Neural cell (in vitro differentiated cells): ENCODE results near the gene CNGA3. TPM values are rescaled to one million over a fixed set of nuclear protein-coding genes. Genes with fewer than 3 reads are reported as not detected.

Experiments used
- H2AFZ ChIP-seq: fragments of 200-600, 300-800 bp; sonication (generic), shearing (Covaris generic); 2 replicates; pipeline ENCODE4 v1.6.0; 2014; ENCODE audit warnings: low read depth, mild to moderate bottlenecking, antibody characterized with exemption, low read length, moderate library complexity
- H3F3A ChIP-seq: fragments of 200-600 bp; shearing (Covaris generic); 2 replicates; pipeline ENCODE4 v1.6.1; 2016; ENCODE audit warnings: mild to moderate bottlenecking, moderate library complexity, mixed read lengths, antibody characterized with exemption, low read length; ENCODE audit not compliant: insufficient read depth, poor library complexity, severe bottlenecking
- H3K27ac ChIP-seq: fragments of 200-600, 300-800 bp; sonication (generic), shearing (Covaris generic); 2 replicates; pipeline ENCODE4 v1.5.1; 2014; ENCODE audit warnings: mild to moderate bottlenecking, low read length, moderate library complexity
- H3K27me3 ChIP-seq: fragments of 300-800, 200-600 bp; sonication (generic), shearing (Covaris generic); 2 replicates; pipeline ENCODE4 v1.6.0; 2014; ENCODE audit warnings: mild to moderate bottlenecking, low read depth, low read length, moderate library complexity; ENCODE audit not compliant: insufficient read depth
- H3K36me3 ChIP-seq: fragments of 300-800, 200-600 bp; sonication (generic), shearing (Covaris generic); 2 replicates; pipeline ENCODE4 v1.5.1; 2014; ENCODE audit warnings: mild to moderate bottlenecking, antibody characterized with exemption, low read length, moderate library complexity; ENCODE audit not compliant: insufficient read depth
- H3K4me2 ChIP-seq: fragments of 300-800, 200-600 bp; sonication (generic), shearing (Covaris generic); 2 replicates; pipeline ENCODE4 v1.6.0; 2014; ENCODE audit warnings: mild to moderate bottlenecking, low read length
- H3K4me3 ChIP-seq: fragments of 300-800, 200-600 bp; sonication (generic), shearing (Covaris generic); 2 replicates; pipeline ENCODE4 v1.5.1; 2014; ENCODE audit warnings: mild to moderate bottlenecking, low read length, moderate library complexity
- H3K79me2 ChIP-seq: fragments of 200-600 bp; shearing (Covaris generic); replicated peaks from 2 replicates; pipeline ENCODE4 v1.6.0; 2014; ENCODE audit warnings: mild to moderate bottlenecking, low read length, moderate library complexity; ENCODE audit not compliant: insufficient read depth
- H3K9ac ChIP-seq: fragments of 300-800, 200-600 bp; sonication (generic), shearing (Covaris generic); 2 replicates; pipeline ENCODE4 v1.6.1; 2016; ENCODE audit warnings: mild to moderate bottlenecking, low read length, mixed read lengths
- H3K9me2 ChIP-seq: fragments of 200-600 bp; shearing (Covaris generic); 2 replicates; pipeline ENCODE4 v1.6.1; 2016; ENCODE audit warnings: mild to moderate bottlenecking, low read length, mixed read lengths; ENCODE audit not compliant: insufficient read depth
- H3K9me3 ChIP-seq: fragments of 200-600, 300-800 bp; sonication (generic), shearing (Covaris generic); 2 replicates; pipeline ENCODE4 v1.6.1; 2016; ENCODE audit warnings: mild to moderate bottlenecking, mixed run types, low read length, moderate library complexity, mixed read lengths
- H4K20me1 ChIP-seq: fragments of 200-600 bp; shearing (Covaris generic); 2 replicates; pipeline ENCODE4 v1.6.1; 2016; ENCODE audit warnings: mild to moderate bottlenecking, mixed run types; ENCODE audit not compliant: insufficient read depth
- EP300 ChIP-seq: fragments of 450-650 bp; conservative IDR thresholded peaks from 2 replicates; pipeline ENCODE4 v1.6.1; 2014; ENCODE audit warnings: antibody characterized with exemption, mild to moderate bottlenecking, moderate library complexity; ENCODE audit not compliant: poor library complexity, severe bottlenecking
- EZH2 ChIP-seq: fragments of 200-600, 300-800 bp; shearing (Covaris generic), sonication (generic); IDR thresholded peaks from 2 replicates; pipeline ENCODE4 v1.6.1; 2014; ENCODE audit warnings: antibody characterized with exemption, low read length, borderline replicate concordance, mild to moderate bottlenecking; ENCODE audit not compliant: insufficient read depth, poor library complexity, severe bottlenecking
- MXI1 ChIP-seq: fragments of 450-650 bp; conservative IDR thresholded peaks from 2 replicates; pipeline ENCODE4 v1.6.1; 2014; ENCODE audit warnings: antibody characterized with exemption, mild to moderate bottlenecking; ENCODE audit not compliant: poor library complexity, severe bottlenecking
- POLR2AphosphoS5 ChIP-seq: IDR thresholded peaks from 2 replicates; pipeline ENCODE4 v1.6.1; 2012
- RAD21 ChIP-seq: fragments of 450-650 bp; conservative IDR thresholded peaks from 2 replicates; pipeline ENCODE4 v1.6.1; 2014; ENCODE audit warnings: antibody characterized with exemption, mild to moderate bottlenecking, moderate library complexity
- SMC3 ChIP-seq: fragments of 450-650 bp; conservative IDR thresholded peaks from 2 replicates; pipeline ENCODE4 v1.6.1; 2014; ENCODE audit warnings: antibody characterized with exemption, mild to moderate bottlenecking, moderate library complexity; ENCODE audit not compliant: poor library complexity
- TAF1 ChIP-seq: IDR thresholded peaks from 2 replicates; pipeline ENCODE4 v1.6.1; 2012; ENCODE audit warnings: low read depth
- polyA plus RNA-seq: library from polyadenylated mRNA; depleted of rRNA; stranded (reverse); fragments of >200 nt; gene quantifications from 2 replicates; pipeline ENCODE4 v1.2.3, GENCODE V29; 2014
- TF ChIP-seq, protein P1 (sequence below): IDR thresholded peaks from 2 replicates; pipeline ENCODE4 v1.6.1; 2012; ENCODE audit warnings: borderline replicate concordance
- TF ChIP-seq, protein P2 (sequence below): fragments of 450-650 bp; IDR thresholded peaks from 2 replicates; pipeline ENCODE4 v1.5.1; 2014; ENCODE audit warnings: antibody characterized with exemption, mild to moderate bottlenecking, moderate library complexity; ENCODE audit not compliant: poor library complexity, severe bottlenecking

The CNGA3 gene
- polyA plus RNA-seq, 1 donor from 2014 or later = 0.64 TPM

DNA sequence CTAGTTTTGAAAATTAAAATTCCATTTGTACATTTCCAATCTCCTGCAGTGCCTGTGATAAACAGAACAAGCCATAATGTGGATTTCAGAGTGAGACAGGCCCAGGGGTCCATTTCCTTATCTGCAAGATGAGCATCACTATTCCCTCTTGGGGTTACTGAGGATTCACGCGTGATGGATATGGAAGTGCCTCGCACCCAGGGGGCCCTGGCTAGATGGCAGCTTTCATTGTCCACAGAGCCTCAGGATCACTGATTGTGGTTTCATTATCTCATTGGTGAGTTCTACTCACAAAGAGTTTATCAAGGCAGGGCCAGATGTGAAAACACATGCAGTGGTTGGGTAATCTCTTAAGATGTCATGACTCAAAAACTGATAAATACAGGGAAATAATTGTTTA is 11.6 kb downstream of the CNGA3 start:
- H3K27me3 ChIP-seq = no peaks in the 10 kb centered on the region
- no peak overlapping the region for H3K27ac ChIP-seq
- H3K9ac ChIP-seq = no peak overlapping the region
- no peak overlapping the region for H2AFZ ChIP-seq
- TF ChIP-seq MXI1 (no peak), SMC3 (no peak), EZH2 (no peak), EP300 (no peak), POLR2AphosphoS5 (no peak), TAF1 (no peak)
- H3K79me2 ChIP-seq = no peaks in the 10 kb centered on the region
- H3K4me3 ChIP-seq = no peak overlapping the region
- no peaks in the 10 kb centered on the region for H3F3A ChIP-seq
- H3K36me3 ChIP-seq = no peaks in the 10 kb centered on the region
- no peak overlapping the region for H3K4me2 ChIP-seq
- H3K9me3 ChIP-seq = no peaks in the 10 kb centered on the region
- no peaks in the 10 kb centered on the region for H3K9me2 ChIP-seq
- H4K20me1 ChIP-seq = no peaks in the 10 kb centered on the region

DNA sequence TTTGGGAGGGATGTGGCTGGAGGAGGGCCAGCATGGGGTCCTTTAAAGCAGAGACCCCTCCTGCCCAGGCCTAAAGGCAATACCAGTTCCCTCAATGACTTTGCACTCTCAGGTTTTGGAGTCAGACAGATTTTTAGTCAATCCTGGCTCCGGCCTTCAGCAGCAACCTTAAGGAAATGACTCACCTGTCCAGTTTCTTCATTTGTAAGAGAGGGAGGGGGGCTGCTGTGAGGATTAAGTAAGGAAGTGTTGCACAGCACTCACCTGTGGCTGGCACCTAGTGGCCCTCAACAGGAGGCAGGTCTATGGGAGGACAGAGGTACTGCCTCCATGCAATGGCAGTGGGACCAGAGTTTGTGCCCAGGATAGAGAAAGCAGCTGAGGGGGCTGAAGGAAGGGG is 13.7 kb downstream of the CNGA3 start:
- Histone ChIP-seq H3K4me2 (no peak overlapping the region), H4K20me1 (no peaks in the 10 kb centered on the region), H3K9me3 (no peaks in the 10 kb centered on the region), H3K36me3 (no peaks in the 10 kb centered on the region), H3F3A (no peaks in the 10 kb centered on the region), H3K79me2 (no peaks in the 10 kb centered on the region), H3K27ac (no peak overlapping the region), H3K4me3 (no peak overlapping the region), H3K9ac (no peak overlapping the region), H2AFZ (no peak overlapping the region), H3K9me2 (no peaks in the 10 kb centered on the region), H3K27me3 (no peaks in the 10 kb centered on the region)
- no peak for TF ChIP-seq MXI1
- no peak for TF ChIP-seq EP300
- TF ChIP-seq, protein P1, sequence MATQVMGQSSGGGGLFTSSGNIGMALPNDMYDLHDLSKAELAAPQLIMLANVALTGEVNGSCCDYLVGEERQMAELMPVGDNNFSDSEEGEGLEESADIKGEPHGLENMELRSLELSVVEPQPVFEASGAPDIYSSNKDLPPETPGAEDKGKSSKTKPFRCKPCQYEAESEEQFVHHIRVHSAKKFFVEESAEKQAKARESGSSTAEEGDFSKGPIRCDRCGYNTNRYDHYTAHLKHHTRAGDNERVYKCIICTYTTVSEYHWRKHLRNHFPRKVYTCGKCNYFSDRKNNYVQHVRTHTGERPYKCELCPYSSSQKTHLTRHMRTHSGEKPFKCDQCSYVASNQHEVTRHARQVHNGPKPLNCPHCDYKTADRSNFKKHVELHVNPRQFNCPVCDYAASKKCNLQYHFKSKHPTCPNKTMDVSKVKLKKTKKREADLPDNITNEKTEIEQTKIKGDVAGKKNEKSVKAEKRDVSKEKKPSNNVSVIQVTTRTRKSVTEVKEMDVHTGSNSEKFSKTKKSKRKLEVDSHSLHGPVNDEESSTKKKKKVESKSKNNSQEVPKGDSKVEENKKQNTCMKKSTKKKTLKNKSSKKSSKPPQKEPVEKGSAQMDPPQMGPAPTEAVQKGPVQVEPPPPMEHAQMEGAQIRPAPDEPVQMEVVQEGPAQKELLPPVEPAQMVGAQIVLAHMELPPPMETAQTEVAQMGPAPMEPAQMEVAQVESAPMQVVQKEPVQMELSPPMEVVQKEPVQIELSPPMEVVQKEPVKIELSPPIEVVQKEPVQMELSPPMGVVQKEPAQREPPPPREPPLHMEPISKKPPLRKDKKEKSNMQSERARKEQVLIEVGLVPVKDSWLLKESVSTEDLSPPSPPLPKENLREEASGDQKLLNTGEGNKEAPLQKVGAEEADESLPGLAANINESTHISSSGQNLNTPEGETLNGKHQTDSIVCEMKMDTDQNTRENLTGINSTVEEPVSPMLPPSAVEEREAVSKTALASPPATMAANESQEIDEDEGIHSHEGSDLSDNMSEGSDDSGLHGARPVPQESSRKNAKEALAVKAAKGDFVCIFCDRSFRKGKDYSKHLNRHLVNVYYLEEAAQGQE = no peak
- TF ChIP-seq TAF1 = no peak
- no peak for TF ChIP-seq EZH2
- no peak for TF ChIP-seq SMC3
- TF ChIP-seq, protein P2, sequence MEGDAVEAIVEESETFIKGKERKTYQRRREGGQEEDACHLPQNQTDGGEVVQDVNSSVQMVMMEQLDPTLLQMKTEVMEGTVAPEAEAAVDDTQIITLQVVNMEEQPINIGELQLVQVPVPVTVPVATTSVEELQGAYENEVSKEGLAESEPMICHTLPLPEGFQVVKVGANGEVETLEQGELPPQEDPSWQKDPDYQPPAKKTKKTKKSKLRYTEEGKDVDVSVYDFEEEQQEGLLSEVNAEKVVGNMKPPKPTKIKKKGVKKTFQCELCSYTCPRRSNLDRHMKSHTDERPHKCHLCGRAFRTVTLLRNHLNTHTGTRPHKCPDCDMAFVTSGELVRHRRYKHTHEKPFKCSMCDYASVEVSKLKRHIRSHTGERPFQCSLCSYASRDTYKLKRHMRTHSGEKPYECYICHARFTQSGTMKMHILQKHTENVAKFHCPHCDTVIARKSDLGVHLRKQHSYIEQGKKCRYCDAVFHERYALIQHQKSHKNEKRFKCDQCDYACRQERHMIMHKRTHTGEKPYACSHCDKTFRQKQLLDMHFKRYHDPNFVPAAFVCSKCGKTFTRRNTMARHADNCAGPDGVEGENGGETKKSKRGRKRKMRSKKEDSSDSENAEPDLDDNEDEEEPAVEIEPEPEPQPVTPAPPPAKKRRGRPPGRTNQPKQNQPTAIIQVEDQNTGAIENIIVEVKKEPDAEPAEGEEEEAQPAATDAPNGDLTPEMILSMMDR = no peak
- no peak for TF ChIP-seq POLR2AphosphoS5
- TF ChIP-seq RAD21 = no peak
